Measurements from ENCODE around the gene SMAD7. TPM values are rescaled to one million over a fixed set of nuclear protein-coding genes. Genes with fewer than 3 reads are reported as not detected.
A peak's percentile ranks its signal among the peaks of the same experiment; 100 is the strongest.
"Not testable (repeated sequence)": the region's sequence is repeated elsewhere in the genome, so short reads cannot be mapped to it uniquely, and the experiment has no call there.

Gene SMAD7
- total RNA-seq, 1 experiment from 2014 or later, result 64.5 TPM

DNA sequence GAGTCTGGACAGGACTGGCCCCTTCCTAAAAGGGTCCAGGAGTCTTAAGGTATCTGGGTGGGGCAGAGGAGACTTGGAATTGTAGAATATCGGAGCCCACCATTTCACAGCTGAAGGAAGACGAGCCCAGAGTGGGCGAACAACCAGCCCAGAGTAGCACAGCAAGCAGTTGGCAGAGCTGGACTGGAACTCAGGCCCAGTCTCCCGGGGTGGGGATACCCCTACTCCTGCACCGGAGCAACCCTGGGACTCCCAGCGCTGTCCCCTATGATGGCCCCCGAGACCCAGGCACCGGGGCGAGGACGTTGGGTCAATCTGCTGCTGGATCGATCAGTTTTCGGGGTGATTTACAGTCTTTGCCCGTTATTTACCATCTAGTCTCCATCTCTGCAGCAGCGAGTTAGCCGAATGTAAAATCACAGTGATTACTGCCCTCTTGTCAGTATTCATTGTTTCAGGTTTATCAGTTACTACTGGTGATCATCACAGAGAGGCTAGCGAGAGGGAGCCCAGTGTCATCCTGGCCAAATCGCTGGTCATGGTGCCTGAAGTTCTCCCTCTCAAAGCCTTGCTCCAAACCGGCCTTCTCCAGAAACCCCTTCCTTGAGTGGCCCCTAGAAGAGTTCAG, 75.3 kb downstream of the SMAD7 start:
- Histone ChIP-seq H3K36me3 (no peaks in the 10 kb centered on the region), H3K4me3 (no peak overlapping the region), H3K9me3 (replicated peaks) (no peaks in the 10 kb centered on the region), H3K4me1 (replicated peaks) (peaks cover 30% of the 10 kb centered on the region), H3K27me3 (replicated peaks) (no peaks in the 10 kb centered on the region), H3K27ac (no peak overlapping the region)
- no peak for DNase-seq (ENCODE audit: low read depth in 1 of 2, low spot score in 2 of 2)

DNA sequence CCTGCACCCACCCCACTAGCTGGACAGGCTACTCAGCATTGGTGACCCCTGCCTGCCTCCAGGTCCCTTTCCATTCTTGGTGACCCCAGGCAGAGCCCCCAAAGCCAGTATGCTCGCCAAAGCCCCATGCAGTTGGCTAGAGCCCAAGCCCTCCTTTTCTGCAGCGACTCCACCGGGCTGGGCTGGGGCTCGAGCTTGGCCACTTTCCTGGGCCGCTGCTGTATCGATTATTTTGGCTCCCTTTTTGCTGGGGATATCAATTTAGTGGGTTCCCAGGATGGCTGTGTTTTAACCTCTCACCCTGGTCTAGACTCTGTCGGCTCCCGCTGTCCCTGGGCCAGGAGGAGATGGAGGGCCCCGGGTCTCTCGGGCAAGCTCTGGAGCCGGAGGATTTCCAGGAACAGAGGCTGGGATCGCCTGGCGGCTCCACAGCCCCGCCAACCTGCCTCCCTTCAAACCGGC, 76.0 kb downstream of the SMAD7 start:
- Histone ChIP-seq H3K4me1 (replicated peaks) (peaks cover 30% of the 10 kb centered on the region), H3K9me3 (replicated peaks) (no peaks in the 10 kb centered on the region), H3K4me3 (no peak overlapping the region), H3K27ac (no peak overlapping the region), H3K27me3 (replicated peaks) (no peaks in the 10 kb centered on the region), H3K36me3 (no peaks in the 10 kb centered on the region)
- DNase-seq (ENCODE audit: low read depth in 1 of 2, low spot score in 2 of 2), result no peak

DNA sequence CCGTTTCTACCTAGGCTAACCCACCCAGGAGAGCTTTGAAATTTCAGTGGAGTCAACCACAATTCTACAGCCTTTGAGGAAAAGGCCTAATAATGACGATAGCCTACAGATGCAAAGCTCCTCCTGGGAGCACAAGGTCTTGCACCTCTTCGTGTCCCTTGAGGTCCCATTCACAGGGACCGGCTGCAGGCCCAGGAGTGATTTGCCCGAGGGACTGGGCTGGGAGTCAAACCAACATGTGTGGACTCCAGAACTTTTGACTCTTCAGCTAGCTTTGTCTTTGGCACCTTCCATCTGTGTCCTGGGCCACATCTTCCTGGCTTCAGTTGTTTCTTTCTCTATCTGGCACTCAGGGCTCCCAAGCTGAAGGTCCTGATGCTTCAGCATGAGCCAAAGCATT, 76.5 kb downstream of the SMAD7 start:
- DNase-seq (ENCODE audit: low read depth in 1 of 2, low spot score in 2 of 2), result no peak
- Histone ChIP-seq H3K4me1 (replicated peaks) (peaks cover 30% of the 10 kb centered on the region), H3K27me3 (replicated peaks) (no peaks in the 10 kb centered on the region), H3K4me3 (no peak overlapping the region), H3K27ac (no peak overlapping the region), H3K36me3 (no peaks in the 10 kb centered on the region), H3K9me3 (replicated peaks) (no peaks in the 10 kb centered on the region)

DNA sequence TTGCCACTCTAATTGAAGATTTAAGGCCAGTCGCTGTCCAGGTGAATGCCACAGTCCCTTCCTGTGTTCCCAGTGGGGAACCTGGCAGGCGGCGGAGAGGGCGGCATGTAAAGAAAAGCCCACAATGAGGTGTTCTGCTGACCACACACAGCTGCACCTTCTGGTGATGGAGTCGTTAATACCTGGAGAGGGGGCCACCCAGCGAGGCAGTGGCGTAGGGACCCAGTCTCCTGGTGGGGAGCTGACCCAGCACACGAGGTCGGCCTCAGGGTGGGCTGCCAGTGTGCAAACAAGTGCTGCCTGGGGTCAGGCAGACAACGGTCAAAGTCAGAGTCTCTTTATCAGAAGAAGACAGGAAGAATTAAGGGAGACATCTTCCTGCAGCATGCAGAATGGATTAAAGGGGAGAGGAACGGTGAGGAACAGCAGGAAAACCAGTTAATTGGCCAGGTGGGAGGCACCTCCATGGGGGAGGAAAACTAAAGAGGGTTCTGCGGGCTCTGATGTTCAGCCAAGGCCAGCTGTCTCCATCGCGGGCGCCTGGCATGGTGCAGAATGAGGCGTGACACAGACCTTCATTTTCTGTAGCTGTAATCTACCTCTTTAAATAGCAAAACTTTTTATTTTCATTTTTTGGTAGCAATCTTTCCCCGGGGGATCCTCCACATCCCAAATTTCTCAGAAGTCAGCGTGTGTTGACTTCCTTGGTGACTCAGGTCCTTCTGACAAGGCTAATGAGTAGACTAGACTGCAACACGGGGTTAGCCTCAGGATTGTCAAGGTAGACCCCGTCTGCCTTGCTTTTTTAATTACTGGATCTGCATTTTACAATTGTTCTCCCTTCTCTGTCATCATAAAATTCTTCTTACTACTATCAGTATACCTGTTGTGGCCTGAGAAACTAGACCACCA, 78.3 kb downstream of the SMAD7 start:
- no peak for DNase-seq (ENCODE audit: low read depth in 1 of 2, low spot score in 2 of 2)

DNA sequence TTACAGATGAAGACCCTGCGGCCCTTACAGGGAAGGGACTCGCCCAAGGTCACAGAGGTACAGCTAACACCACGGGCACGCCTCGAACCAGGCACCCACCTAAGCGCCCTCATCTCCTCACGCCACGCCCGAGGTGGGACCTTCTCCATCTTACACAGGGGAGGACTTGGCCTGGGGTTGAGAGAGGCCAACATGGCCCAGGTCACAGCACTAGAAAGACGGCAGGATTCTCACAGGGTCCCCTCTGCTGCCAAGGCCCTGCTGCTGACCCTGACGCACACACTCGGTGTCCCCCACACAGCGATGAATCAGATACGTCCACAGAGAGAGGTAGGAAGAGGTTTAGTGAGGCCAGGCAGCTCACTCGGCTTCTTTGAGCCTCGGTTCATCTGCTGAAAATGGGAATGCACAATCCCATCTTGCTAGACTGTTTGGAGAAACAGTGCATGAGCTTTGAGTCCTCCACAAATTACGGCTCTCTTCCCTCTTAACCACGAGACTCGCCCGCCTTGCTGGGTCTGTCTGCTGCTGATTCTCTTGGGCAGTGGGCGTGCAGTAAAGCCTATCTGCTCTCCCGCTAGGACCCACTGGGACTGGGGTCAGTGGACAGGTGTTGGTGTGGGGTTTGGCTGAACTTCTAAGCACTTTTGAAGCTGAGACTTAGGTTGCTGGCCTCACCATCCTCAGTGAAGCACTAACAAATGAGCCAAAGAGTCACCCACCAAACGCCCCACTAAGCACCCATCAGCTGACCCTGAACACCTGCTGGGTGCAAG, 79.2 kb downstream of the SMAD7 start:
- Histone ChIP-seq H3K4me1 (replicated peaks) (peaks cover 32% of the 10 kb centered on the region), H3K27me3 (replicated peaks) (no peaks in the 10 kb centered on the region), H3K9me3 (replicated peaks) (no peaks in the 10 kb centered on the region), H3K4me3 (no peak overlapping the region), H3K27ac (no peak overlapping the region), H3K36me3 (no peaks in the 10 kb centered on the region)
- no peak for DNase-seq (ENCODE audit: low read depth in 1 of 2, low spot score in 2 of 2)

More for the DNA sequence above, 78.3 kb downstream of the SMAD7 start:
- H3K27me3 ChIP-seq (replicated peaks), result no peaks in the 10 kb centered on the region
- peak overlapping the region; percentile 39; the same call in 1 of the 2 replicates for H3K27ac ChIP-seq
- H3K36me3 ChIP-seq, result no peaks in the 10 kb centered on the region
- no peaks in the 10 kb centered on the region for H3K9me3 ChIP-seq (replicated peaks)
- H3K4me3 ChIP-seq, result no peak overlapping the region
- peaks cover 32% of the 10 kb centered on the region for H3K4me1 ChIP-seq (replicated peaks)

DNA sequence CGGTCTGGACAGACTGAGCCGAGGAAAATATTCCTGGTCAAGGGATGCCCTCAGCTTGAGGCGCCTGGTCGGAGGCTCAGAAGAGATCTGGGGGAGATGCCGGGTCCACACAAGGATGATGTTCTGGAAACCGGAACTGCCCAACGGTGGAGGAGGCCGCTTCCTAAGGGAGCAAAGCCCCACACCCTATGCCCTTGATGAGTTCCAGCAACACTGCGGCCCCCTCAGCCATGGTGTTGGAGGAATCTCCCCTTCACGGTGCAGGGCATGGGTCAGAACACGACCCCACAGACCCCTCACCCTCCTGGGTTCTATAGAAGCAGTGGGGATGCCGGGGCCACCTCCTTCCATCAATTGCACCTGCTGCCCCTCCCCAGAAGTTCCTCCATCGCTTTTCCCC, 79.8 kb downstream of the SMAD7 start:
- not testable (repeated sequence) for H3K36me3 ChIP-seq; DNase-seq (ENCODE audit: low read depth in 1 of 2, low spot score in 2 of 2); H3K9me3 ChIP-seq (replicated peaks); H3K27me3 ChIP-seq (replicated peaks); H3K4me3 ChIP-seq; H3K27ac ChIP-seq
- peaks cover 36% of the 10 kb centered on the region for H3K4me1 ChIP-seq (replicated peaks)

All from SJSA1 (cell line).